H1 (cell line): ENCODE measurements around the gene CHAC1.

Experiments used
- CTBP2 ChIP-seq: IDR thresholded peaks from 2 replicates; pipeline ENCODE4 v1.7.0; 2011; ENCODE audit warnings: borderline replicate concordance, mild to moderate bottlenecking, moderate library complexity, mixed read lengths, low read length; ENCODE audit not compliant: insufficient read depth, insufficient read length
- EP300 ChIP-seq, 2 experiments: IDR thresholded peaks; 1 replicate in 1 of 2; 2 replicates in 1 of 2; pipeline ENCODE4 v1.6.1; 2011 to 2012; ENCODE audit warnings: low read depth in 2 of 2, low read length in 2 of 2, mild to moderate bottlenecking in 2 of 2, borderline replicate concordance in 1 of 2, inconsistent platforms in 1 of 2, moderate library complexity in 1 of 2
- EZH2 ChIP-seq: fragments of 200-600 bp; sonication (generic); IDR thresholded peaks from 2 replicates; pipeline ENCODE4 v1.7.1; 2012; ENCODE audit warnings: low read depth, mild to moderate bottlenecking, moderate library complexity, low read length, inconsistent platforms; ENCODE audit not compliant: severe bottlenecking
- GABPA ChIP-seq: IDR thresholded peaks from 2 replicates; pipeline ENCODE4 v1.6.1; 2011; ENCODE audit warnings: mild to moderate bottlenecking, low read length, moderate library complexity, borderline replicate concordance; ENCODE audit not compliant: insufficient read depth
- GTF2F1 ChIP-seq: IDR thresholded peaks from 2 replicates; pipeline ENCODE4 v1.6.1; 2012; ENCODE audit warnings: low read depth, low read length, improper control_type of control experiment, borderline replicate concordance
- JUND ChIP-seq: IDR thresholded peaks from 2 replicates; pipeline ENCODE4 v1.6.1; 2011; ENCODE audit warnings: mild to moderate bottlenecking, improper control_type of control experiment, low read length
- POLR2A ChIP-seq, 2 experiments: IDR thresholded peaks; 1 replicate in 1 of 2; 2 replicates in 1 of 2; pipeline ENCODE4 v1.6.1; 2011; ENCODE audit warnings: low read depth in 2 of 2, low read length in 2 of 2, mild to moderate bottlenecking in 2 of 2; ENCODE audit errors: control extremely low read depth in 1 of 2
- SIN3A ChIP-seq, 2 experiments: IDR thresholded peaks in 1 of 2; conservative IDR thresholded peaks in 1 of 2; 2 replicates each; pipeline ENCODE4 v1.6.1; 2011 to 2012; ENCODE audit warnings: low read length in 2 of 2, improper control_type of control experiment in 1 of 2, low read depth in 1 of 2, mild to moderate bottlenecking in 1 of 2
- TAF7 ChIP-seq: optimal IDR thresholded peaks from 2 replicates; pipeline ENCODE3; 2011; ENCODE audit warnings: low read depth, mild to moderate bottlenecking, inconsistent platforms, low read length, moderate library complexity, borderline replicate concordance
- TEAD4 ChIP-seq: IDR thresholded peaks from 2 replicates; pipeline ENCODE4 v1.6.1; 2012; ENCODE audit warnings: low read depth, low read length, inconsistent platforms, mixed read lengths
- USF2 ChIP-seq: IDR thresholded peaks from 2 replicates; pipeline ENCODE4 v1.6.1; 2011; ENCODE audit warnings: low read length, improper control_type of control experiment
- ZNF274 ChIP-seq: IDR thresholded peaks from 2 replicates; pipeline ENCODE4 v1.7.0; 2012; ENCODE audit warnings: low read length, borderline replicate concordance; ENCODE audit errors: extremely low read depth
- TF ChIP-seq, protein P1 (sequence below), 3 experiments: IDR thresholded peaks; 1 replicate in 2 of 3; 2 replicates in 1 of 3; pipeline versions ENCODE4 v1.5.1 to v1.6.1; 2011; ENCODE audit warnings: low read length in 3 of 3, mild to moderate bottlenecking in 3 of 3, inconsistent platforms in 2 of 3, low read depth in 1 of 3, moderate library complexity in 1 of 3; ENCODE audit not compliant: insufficient read depth in 1 of 3; ENCODE audit errors: control extremely low read depth in 1 of 3

GRCh38 chr15:40956541-40956982, 3.3 kb downstream of the CHAC1 start:
- TF ChIP-seq, protein P1, sequence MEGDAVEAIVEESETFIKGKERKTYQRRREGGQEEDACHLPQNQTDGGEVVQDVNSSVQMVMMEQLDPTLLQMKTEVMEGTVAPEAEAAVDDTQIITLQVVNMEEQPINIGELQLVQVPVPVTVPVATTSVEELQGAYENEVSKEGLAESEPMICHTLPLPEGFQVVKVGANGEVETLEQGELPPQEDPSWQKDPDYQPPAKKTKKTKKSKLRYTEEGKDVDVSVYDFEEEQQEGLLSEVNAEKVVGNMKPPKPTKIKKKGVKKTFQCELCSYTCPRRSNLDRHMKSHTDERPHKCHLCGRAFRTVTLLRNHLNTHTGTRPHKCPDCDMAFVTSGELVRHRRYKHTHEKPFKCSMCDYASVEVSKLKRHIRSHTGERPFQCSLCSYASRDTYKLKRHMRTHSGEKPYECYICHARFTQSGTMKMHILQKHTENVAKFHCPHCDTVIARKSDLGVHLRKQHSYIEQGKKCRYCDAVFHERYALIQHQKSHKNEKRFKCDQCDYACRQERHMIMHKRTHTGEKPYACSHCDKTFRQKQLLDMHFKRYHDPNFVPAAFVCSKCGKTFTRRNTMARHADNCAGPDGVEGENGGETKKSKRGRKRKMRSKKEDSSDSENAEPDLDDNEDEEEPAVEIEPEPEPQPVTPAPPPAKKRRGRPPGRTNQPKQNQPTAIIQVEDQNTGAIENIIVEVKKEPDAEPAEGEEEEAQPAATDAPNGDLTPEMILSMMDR (IDR thresholded peaks at IDR 0.05; ENCODE audit: control extremely low read depth in 1 of 3, insufficient read depth in 1 of 3, low read depth in 1 of 3, low read length in 3 of 3), result no peak
- TF ChIP-seq SIN3A (conservative IDR thresholded peaks at IDR 0.05 in 1 of 2, IDR thresholded peaks at IDR 0.05 in 1 of 2; ENCODE audit: low read depth in 1 of 2, low read length in 2 of 2) (no peak), GTF2F1 (no peak), JUND (no peak), EP300 (IDR thresholded peaks at IDR 0.05; ENCODE audit: borderline replicate concordance in 1 of 2, low read depth in 2 of 2, low read length in 2 of 2) (no peak), ZNF274 (no peak), TEAD4 (no peak), USF2 (no peak), CTBP2 (no peak), TAF7 (no peak), POLR2A (IDR thresholded peaks at IDR 0.05; ENCODE audit: control extremely low read depth in 1 of 2, low read depth in 2 of 2, low read length in 2 of 2) (no peak), EZH2 (no peak), GABPA (no peak)
